HG03025 (cell line): ENCODE measurements around the gene SENP2.
"Not testable (repeated sequence)": the region's sequence is repeated elsewhere in the genome, so short reads cannot be mapped to it uniquely, and the experiment has no call there.

Experiments used
- ATAC-seq: cut with Tn5 transposase; IDR thresholded peaks from one replicate; pipeline ENCODE4 v1.9.1; 2021; ENCODE audit warnings: mild to moderate bottlenecking, moderate library complexity; ENCODE audit not compliant: unreplicated experiment, low FRiP score

Gene SENP2

GRCh38 chr3:185646382-185647133 is 60.5 kb downstream of the SENP2 start:
- ATAC-seq = peak; percentile 55

- no peak for ATAC-seq
Measured at GRCh38 chr3:185647134-185647879, 61.2 kb downstream of the SENP2 start.

GRCh38 chr3:185647880-185648210 is 61.8 kb downstream of the SENP2 start:
- no peak for ATAC-seq

GRCh38 chr3:185648396-185648795 is 62.3 kb downstream of the SENP2 start:
- ATAC-seq = no peak

GRCh38 chr3:185649414-185649813 is 63.3 kb downstream of the SENP2 start:
- ATAC-seq = no peak

GRCh38 chr3:185651971-185652370 is 65.9 kb downstream of the SENP2 start:
- no peak for ATAC-seq

- no peak for ATAC-seq
Measured at GRCh38 chr3:185653949-185654757, 68.1 kb downstream of the SENP2 start.

GRCh38 chr3:185654758-185655145 is 68.7 kb downstream of the SENP2 start:
- ATAC-seq = no peak

GRCh38 chr3:185655426-185656320 is 69.6 kb downstream of the SENP2 start:
- no peak for ATAC-seq

GRCh38 chr3:185656321-185656840 is 70.3 kb downstream of the SENP2 start:
- no peak for ATAC-seq

GRCh38 chr3:185657211-185657610 is 71.1 kb downstream of the SENP2 start:
- no peak for ATAC-seq

GRCh38 chr3:185657691-185658503 is 71.8 kb downstream of the SENP2 start:
- ATAC-seq = no peak

- no peak for ATAC-seq
Measured at GRCh38 chr3:185658504-185658912, 72.4 kb downstream of the SENP2 start.

GRCh38 chr3:185658943-185659342 is 72.8 kb downstream of the SENP2 start:
- no peak for ATAC-seq

- no peak for ATAC-seq
Measured at GRCh38 chr3:185659942-185660921, 74.1 kb downstream of the SENP2 start.

- ATAC-seq = not testable (repeated sequence)
Measured at GRCh38 chr3:185661296-185661695, 75.2 kb downstream of the SENP2 start.

- no peak for ATAC-seq
Measured at GRCh38 chr3:185661772-185662171, 75.7 kb downstream of the SENP2 start.

- no peak for ATAC-seq
Measured at GRCh38 chr3:185663929-185664328, 77.8 kb downstream of the SENP2 start.
